ACHN (cell line): ENCODE measurements around the gene SLK.

Source experiments
- DNase-seq: peaks from one replicate; pipeline ENCODE4 v3.0.0-alpha.2; 2015
- in situ Hi-C: cut with HindIII; loops from 2 replicates; pipeline ENCODE4 v1.10.0; 2017; ENCODE audit warnings: low sequenced_read_pairs, low pct_ligation_motif_present, low pct_unique_long_range_greater_than_20kb

The SLK gene

GRCh38 chr10:104022026-104022425 is 55.1 kb downstream of the SLK start:
- DNase-seq, result no peak
- in situ Hi-C loops, result loop anchor here (25.0 kb wide), 1 partner anchor 190 kb away; no protein-coding TSS in a partner anchor

- in situ Hi-C loops, result no loop called here
- DNase-seq, result no peak
Measured at GRCh38 chr10:104025524-104025923, 58.6 kb downstream of the SLK start.

GRCh38 chr10:104026762-104027161 is 59.8 kb downstream of the SLK start:
- peak; percentile 81 for DNase-seq
- in situ Hi-C loops, result no loop called here

- in situ Hi-C loops, result no loop called here
- DNase-seq, result peak; percentile 43
Measured at GRCh38 chr10:104028146-104028545, 61.2 kb downstream of the SLK start.

- no peak for DNase-seq
- in situ Hi-C loops, result no loop called here
Measured at GRCh38 chr10:104028823-104029520, 62.0 kb downstream of the SLK start.

GRCh38 chr10:104029521-104029860 is 62.6 kb downstream of the SLK start:
- in situ Hi-C loops, result no loop called here

GRCh38 chr10:104031631-104032030 is 64.7 kb downstream of the SLK start:
- in situ Hi-C loops, result no loop called here
- no peak for DNase-seq

More at GRCh38 chr10:104029521-104029860, 62.6 kb downstream of the SLK start:
- DNase-seq, result no peak

- DNase-seq, result no peak
- in situ Hi-C loops, result no loop called here
Measured at GRCh38 chr10:104032144-104032775, 65.3 kb downstream of the SLK start.

- no peak for DNase-seq
- in situ Hi-C loops, result no loop called here
Measured at GRCh38 chr10:104033401-104033930, 66.5 kb downstream of the SLK start.

GRCh38 chr10:104033966-104034365 is 67.0 kb downstream of the SLK start:
- in situ Hi-C loops, result no loop called here
- DNase-seq, result no peak

- no peak for DNase-seq
- in situ Hi-C loops, result no loop called here
Measured at GRCh38 chr10:104034401-104035193, 67.7 kb downstream of the SLK start.

GRCh38 chr10:104035194-104036068 is 68.5 kb downstream of the SLK start:
- in situ Hi-C loops, result no loop called here
- DNase-seq, result no peak

- in situ Hi-C loops, result no loop called here
- DNase-seq, result no peak
Measured at GRCh38 chr10:104036069-104036384, 69.1 kb downstream of the SLK start.

- no peak for DNase-seq
- in situ Hi-C loops, result no loop called here
Measured at GRCh38 chr10:104036518-104037260, 69.7 kb downstream of the SLK start.

- in situ Hi-C loops, result no loop called here
- no peak for DNase-seq
Measured at GRCh38 chr10:104037261-104037951, 70.5 kb downstream of the SLK start.

- no peak for DNase-seq
- in situ Hi-C loops, result no loop called here
Measured at GRCh38 chr10:104038537-104038936, 71.6 kb downstream of the SLK start.

- in situ Hi-C loops, result no loop called here
- no peak for DNase-seq
Measured at GRCh38 chr10:104038958-104039752, 72.2 kb downstream of the SLK start.
